GM10266 (cell line): ENCODE data around the gene ACSS1.

Experiments
- DNase-seq: peaks from one replicate; pipeline ENCODE4 v3.0.0; 2012; ENCODE audit errors: extremely low spot score
- TF ChIP-seq, protein P1 (sequence below): IDR thresholded peaks from 2 replicates; pipeline ENCODE4 v1.5.1; 2012; ENCODE audit warnings: mild to moderate bottlenecking, low read depth; ENCODE audit not compliant: control insufficient read depth, insufficient read depth; ENCODE audit errors: missing control alignments

Gene ACSS1

DNA sequence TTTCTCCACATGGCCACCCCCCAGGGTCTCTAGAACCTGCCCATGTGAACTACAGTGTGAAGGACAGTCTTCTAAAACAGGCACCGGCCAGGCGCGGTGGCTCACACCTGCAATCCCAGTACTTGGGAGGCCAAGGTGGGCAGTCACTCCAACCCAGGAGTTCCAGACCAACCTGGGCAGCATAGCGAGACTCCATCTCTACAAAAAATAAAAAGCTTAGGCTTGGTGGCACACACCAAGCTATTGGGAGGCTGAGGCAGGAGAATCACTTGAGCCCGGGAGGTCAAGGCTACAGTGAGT, 13.7 kb downstream of the ACSS1 start:
- DNase-seq: no peak
- TF ChIP-seq, protein P1, sequence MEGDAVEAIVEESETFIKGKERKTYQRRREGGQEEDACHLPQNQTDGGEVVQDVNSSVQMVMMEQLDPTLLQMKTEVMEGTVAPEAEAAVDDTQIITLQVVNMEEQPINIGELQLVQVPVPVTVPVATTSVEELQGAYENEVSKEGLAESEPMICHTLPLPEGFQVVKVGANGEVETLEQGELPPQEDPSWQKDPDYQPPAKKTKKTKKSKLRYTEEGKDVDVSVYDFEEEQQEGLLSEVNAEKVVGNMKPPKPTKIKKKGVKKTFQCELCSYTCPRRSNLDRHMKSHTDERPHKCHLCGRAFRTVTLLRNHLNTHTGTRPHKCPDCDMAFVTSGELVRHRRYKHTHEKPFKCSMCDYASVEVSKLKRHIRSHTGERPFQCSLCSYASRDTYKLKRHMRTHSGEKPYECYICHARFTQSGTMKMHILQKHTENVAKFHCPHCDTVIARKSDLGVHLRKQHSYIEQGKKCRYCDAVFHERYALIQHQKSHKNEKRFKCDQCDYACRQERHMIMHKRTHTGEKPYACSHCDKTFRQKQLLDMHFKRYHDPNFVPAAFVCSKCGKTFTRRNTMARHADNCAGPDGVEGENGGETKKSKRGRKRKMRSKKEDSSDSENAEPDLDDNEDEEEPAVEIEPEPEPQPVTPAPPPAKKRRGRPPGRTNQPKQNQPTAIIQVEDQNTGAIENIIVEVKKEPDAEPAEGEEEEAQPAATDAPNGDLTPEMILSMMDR: no peak

DNA sequence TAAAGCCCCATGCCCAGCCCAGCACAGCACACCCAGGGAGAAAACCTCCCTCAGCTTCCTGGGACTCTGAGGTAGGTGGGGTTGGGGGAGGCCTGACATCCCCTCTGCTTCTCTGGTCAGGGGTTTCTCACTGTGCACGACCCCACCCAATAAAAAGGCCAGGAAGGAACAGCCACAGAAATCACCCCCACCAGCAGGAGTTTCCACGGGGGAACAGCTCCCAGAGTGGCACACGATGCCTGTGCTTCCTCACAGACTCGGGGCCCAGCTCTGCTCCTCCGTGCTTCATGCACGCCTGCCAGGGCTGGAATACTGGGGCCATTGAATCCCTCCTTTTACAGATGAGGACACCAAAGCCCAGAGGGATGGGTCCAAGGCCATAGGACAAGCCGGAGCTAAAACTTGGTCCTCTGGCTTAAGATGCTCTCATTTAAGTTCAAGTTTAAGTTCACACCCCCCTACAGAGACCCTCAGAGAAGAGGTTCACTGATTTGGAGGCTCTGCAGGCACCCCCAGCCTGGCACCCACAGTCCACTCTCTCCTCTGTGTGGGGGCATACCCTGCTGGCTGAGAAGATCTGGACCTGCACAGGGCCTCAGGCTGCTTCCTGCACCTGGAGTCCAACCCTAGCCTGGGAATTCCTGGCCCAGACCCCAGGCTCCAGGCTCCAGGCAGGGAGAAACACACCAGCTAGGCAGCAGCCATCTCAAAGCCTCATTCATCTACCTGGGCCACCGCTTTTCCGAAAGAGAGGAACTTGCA, 14.3 kb downstream of the ACSS1 start:
- DNase-seq: no peak
- TF ChIP-seq, protein P1: no peak

DNA sequence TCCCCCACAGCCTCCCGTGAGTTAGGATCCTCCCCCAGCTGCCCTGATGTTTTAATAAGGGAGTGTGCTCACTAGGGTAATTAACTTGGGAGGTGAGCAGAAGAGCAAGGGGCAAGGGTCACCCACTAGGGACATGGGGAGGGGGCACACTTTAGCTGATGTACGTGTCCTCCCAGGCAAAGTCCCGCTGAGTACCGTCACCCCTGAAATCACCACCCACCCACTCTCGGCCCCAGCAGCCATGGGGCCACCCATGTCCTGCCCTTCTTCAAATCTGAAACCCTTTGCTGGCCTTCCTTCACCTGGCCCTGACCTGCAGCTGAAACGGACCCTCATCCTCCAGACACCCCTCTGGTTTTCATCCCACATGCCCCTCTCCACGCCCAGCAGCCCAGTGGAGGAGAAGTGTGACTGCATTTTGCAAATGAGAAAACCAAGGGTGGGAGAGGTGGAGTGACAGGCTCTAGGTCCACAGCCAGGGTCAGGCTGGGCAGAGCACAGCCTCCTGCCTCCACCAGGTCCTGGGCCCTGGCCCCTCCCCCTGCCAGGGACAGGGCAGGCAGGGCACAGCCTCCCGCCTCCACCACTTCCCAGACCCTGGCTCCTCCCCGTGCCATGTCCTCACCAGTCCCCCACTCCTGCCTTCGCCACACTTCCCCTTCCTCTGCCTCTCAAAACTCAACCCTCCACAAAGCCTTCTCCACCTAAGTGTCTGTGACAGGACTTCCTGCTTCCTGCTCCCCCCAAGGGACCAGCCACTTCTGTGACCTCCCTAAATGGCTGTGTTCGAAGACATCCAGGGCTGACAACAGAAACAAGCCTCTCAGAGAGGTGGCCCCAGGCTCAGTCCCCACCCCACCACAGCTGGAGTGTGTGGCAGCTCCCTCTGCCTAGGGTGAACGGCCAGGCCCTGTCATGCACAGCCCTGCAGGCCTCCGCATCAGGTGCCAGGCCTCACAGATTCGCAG, 15.1 kb downstream of the ACSS1 start:
- TF ChIP-seq, protein P1: no peak
- DNase-seq: peak; percentile 53

DNA sequence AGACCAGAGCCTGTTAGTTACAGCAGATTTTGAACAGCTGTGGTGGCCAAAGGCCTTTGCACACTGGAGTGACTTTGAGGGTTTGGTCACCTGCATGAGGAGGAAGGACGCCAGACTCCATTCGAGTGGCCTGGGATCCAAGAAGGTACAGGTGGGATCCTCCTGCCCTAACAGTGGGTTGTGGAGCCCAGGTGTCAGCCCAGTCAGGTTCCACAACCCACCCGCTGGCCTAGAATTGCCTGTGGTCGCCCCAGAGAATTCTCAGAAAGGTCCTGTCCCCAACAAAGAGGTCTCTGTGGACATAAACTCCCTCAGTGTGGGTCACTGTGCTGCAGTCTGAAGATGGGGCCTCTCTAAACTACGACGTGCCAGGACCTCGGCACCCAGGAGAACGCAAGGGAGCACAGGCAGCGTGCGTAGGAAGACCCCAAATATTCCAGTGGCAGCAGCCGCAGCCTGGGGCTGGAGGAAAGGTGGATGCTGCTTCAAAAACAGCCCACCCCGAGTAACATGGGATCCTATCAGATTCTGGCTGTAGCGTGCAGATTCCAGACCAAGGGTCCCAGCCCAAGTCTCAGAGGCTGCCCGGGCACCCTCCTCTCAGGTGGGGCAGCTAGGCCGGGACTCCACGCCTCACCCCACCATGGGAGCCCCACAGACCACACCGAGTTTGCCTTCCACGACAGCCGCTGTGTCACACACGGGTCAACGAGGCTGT, 16.0 kb downstream of the ACSS1 start:
- DNase-seq: no peak
- TF ChIP-seq, protein P1: no peak

DNA sequence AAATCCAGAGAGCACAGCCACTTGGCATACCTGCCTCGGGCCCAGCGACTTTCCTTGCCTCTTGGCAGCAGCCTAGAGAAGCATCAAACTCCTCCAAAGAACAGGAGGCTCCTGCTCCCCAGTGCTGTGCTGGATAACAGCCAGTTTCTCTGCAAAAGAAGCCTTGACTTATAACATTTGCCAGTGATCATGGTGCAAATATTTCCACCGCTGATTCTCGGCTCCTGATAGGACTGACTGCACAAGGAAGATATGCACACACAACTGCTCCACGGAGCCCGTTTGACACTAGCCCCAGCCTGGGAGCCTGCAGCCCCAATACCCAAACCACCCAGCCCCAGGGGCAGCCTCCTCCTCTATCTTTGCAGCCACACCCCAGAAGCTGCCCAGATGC, 17.5 kb downstream of the ACSS1 start:
- TF ChIP-seq, protein P1: no peak

DNA sequence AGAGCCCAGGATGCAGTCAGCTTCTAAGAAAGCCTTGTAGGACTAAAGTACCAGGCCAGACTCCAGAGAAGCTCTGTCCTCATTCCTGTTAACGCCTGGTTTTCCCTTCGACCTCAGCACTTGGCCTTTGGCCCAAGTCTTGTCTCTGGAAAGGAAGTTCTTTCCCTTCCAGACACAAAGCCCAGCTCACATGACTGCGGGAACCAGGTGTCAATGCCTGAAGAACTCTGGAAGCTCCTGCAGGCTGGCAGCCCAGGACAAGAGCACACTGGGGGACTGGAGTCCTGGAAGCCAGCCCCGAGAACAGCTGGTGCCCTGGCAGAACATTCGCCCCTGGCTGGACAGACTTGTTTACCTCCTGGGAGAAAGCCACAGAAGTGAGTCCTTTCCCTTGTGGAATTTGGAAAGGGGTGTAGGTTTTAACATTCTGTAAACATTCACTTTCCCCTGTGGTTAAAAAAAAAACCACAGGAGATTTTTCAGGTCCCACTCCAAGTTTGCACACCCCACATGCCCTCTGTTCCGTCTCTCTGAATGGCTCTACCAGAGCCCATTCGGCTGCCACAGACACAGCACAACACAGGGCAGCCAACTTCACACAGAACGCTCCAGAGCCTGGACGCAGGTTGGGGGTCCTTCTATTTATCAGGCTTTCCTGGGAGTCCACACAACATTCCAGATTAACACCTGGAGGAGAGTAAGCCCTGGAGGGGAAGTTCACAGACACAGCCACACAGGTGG, 18.1 kb downstream of the ACSS1 start:
- TF ChIP-seq, protein P1: no peak
- no peak for DNase-seq

More for the DNA sequence above, 17.5 kb downstream of the ACSS1 start:
- no peak for DNase-seq
